GM12865 (cell line): ENCODE results near the gene NACA2.
A peak's percentile ranks its signal among the peaks of the same experiment; 100 is the strongest.
"Not testable (repeated sequence)": the region's sequence is repeated elsewhere in the genome, so short reads cannot be mapped to it uniquely, and the experiment has no call there.

Source experiments
- DNase-seq: peaks from one replicate; pipeline ENCODE4 v3.0.0; 2010; ENCODE audit warnings: low read depth
- H3K4me3 ChIP-seq: 2 replicates; pipeline ENCODE4 v1.5.1; 2011; ENCODE audit warnings: mild to moderate bottlenecking, low read depth, low read length, control low read depth
- CTCF ChIP-seq: IDR thresholded peaks from 2 replicates; pipeline ENCODE4 v1.5.1; 2011; ENCODE audit warnings: low read length, control low read depth, low read depth, inconsistent platforms; ENCODE audit not compliant: insufficient read depth; ENCODE audit errors: missing control alignments

Gene NACA2

GRCh38 chr17:61574542-61575351 is 16.3 kb downstream of the NACA2 start:
- no peak for TF ChIP-seq CTCF
- H3K4me3 ChIP-seq = no peak overlapping the region
- DNase-seq = peak; percentile 6

GRCh38 chr17:61572547-61572946 is 18.5 kb downstream of the NACA2 start:
- not testable (repeated sequence) for DNase-seq, H3K4me3 ChIP-seq

- no peak for DNase-seq
- no peak for TF ChIP-seq CTCF
- no peak overlapping the region for H3K4me3 ChIP-seq
Measured at GRCh38 chr17:61571624-61572023, 19.4 kb downstream of the NACA2 start.

- peak; percentile 17 for DNase-seq
- TF ChIP-seq CTCF = no peak
Measured at GRCh38 chr17:61570118-61570517, 20.9 kb downstream of the NACA2 start.

GRCh38 chr17:61569525-61569924 is 21.5 kb downstream of the NACA2 start:
- DNase-seq, H3K4me3 ChIP-seq: not testable (repeated sequence)

More at GRCh38 chr17:61570118-61570517, 20.9 kb downstream of the NACA2 start:
- no peak overlapping the region for H3K4me3 ChIP-seq

- TF ChIP-seq CTCF = no peak
- DNase-seq = no peak
- no peak overlapping the region for H3K4me3 ChIP-seq
Measured at GRCh38 chr17:61568219-61569072, 22.6 kb downstream of the NACA2 start.

GRCh38 chr17:61567045-61567802 is 23.8 kb downstream of the NACA2 start:
- no peak overlapping the region for H3K4me3 ChIP-seq
- DNase-seq = no peak
- no peak for TF ChIP-seq CTCF

GRCh38 chr17:61566448-61566847 is 24.6 kb downstream of the NACA2 start:
- DNase-seq, H3K4me3 ChIP-seq: not testable (repeated sequence)

GRCh38 chr17:61565850-61566249 is 25.2 kb downstream of the NACA2 start:
- DNase-seq, H3K4me3 ChIP-seq: not testable (repeated sequence)
